Bronchial epithelial cell (primary cell): Measurements from ENCODE around the gene MTHFSD. TPM values are rescaled to one million over a fixed set of nuclear protein-coding genes. Genes with fewer than 3 reads are reported as not detected.

Experiments
- DNase-seq: peaks from one replicate; pipeline ENCODE4 v3.0.0-alpha.2; 2010; ENCODE audit warnings: low read depth
- FAIRE-seq: peaks from 2 replicates; lab custom pipeline; 2011; peaks lifted over from hg19 to GRCh38; lab: Jason Lieb, UNC
- H3K27me3 ChIP-seq: 2 replicates; pipeline ENCODE4 v1.5.1; 2011; ENCODE audit warnings: low read length; ENCODE audit not compliant: control insufficient read depth, insufficient read depth
- H3K36me3 ChIP-seq: 2 replicates; pipeline ENCODE4 v1.5.1; 2011; ENCODE audit warnings: low read length; ENCODE audit not compliant: control insufficient read depth, insufficient read depth
- H3K4me3 ChIP-seq: 2 replicates; pipeline ENCODE4 v1.5.1; 2011; ENCODE audit warnings: mild to moderate bottlenecking, low read depth, low read length, control low read depth
- total RNA-seq: library from RNA; depleted of rRNA; stranded (reverse); fragments of >200 nt; gene quantifications from 2 replicates; pipeline ENCODE4 v1.2.1, GENCODE V29; 2014
- TF ChIP-seq, protein P1 (sequence below): IDR thresholded peaks from 2 replicates; pipeline ENCODE4 v1.5.1; 2011; ENCODE audit warnings: mild to moderate bottlenecking, moderate library complexity, low read length, control low read depth, inconsistent platforms; ENCODE audit not compliant: insufficient read depth, severe bottlenecking

MTHFSD gene
- total RNA-seq, 1 donor from 2014 or later: 13.2 TPM

DNA sequence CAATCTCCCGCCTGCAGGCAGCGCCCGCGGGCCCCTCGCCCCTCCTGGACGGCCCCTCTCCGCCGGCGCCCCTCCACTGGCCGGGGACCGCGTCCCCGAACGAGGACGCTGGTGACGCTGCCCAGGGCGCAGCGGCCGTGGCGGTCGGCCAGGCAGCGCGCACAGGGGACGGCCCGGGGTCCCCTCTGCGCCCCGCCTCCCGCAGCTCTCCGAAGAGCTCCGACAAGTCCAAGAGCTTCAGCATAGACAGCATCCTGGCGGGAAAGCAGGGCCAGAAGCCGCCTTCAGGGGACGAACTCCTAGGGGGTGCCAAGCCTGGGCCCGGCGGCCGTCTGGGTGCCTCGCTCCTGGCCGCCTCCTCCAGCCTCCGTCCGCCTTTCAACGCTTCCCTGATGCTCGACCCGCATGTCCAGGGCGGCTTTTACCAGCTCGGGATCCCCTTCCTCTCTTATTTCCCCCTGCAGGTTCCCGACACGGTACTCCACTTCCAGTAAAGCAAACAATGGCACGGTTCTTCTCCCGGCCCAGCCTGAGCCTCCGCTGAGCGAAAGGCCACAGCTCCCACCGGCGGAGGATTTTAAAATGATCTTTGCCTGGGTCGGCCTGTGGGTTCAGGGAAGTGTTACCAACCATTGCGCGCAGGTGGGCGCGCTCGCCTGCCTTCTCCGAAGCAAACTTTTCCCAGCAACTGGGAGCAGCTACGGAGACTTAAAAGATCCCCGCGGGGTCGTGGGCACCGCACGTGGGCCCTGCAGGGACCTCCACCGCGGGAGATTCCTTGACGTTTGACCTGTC, 24.4 kb upstream of the MTHFSD start:
- no peaks in the 10 kb centered on the region for H3K27me3 ChIP-seq
- H3K4me3 ChIP-seq: peak overlapping the region; percentile 58
- FAIRE-seq (no peak), DNase-seq (no peak)
- TF ChIP-seq, protein P1, sequence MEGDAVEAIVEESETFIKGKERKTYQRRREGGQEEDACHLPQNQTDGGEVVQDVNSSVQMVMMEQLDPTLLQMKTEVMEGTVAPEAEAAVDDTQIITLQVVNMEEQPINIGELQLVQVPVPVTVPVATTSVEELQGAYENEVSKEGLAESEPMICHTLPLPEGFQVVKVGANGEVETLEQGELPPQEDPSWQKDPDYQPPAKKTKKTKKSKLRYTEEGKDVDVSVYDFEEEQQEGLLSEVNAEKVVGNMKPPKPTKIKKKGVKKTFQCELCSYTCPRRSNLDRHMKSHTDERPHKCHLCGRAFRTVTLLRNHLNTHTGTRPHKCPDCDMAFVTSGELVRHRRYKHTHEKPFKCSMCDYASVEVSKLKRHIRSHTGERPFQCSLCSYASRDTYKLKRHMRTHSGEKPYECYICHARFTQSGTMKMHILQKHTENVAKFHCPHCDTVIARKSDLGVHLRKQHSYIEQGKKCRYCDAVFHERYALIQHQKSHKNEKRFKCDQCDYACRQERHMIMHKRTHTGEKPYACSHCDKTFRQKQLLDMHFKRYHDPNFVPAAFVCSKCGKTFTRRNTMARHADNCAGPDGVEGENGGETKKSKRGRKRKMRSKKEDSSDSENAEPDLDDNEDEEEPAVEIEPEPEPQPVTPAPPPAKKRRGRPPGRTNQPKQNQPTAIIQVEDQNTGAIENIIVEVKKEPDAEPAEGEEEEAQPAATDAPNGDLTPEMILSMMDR: no peak
- no peaks in the 10 kb centered on the region for H3K36me3 ChIP-seq

- H3K36me3 ChIP-seq: no peaks in the 10 kb centered on the region
- no peak for FAIRE-seq
- peaks cover 2% of the 10 kb centered on the region for H3K27me3 ChIP-seq
- TF ChIP-seq, protein P1: no peak
- DNase-seq: peak; percentile 38
- peak overlapping the region; percentile 58 for H3K4me3 ChIP-seq
Observed at GRCh38 chr16:86578611-86579267, 23.7 kb upstream of the MTHFSD start.

GRCh38 chr16:86578061-86578599, 23.1 kb upstream of the MTHFSD start, which contains the start of gene FOXL1:
FOXL1 (plus strand) TSS chr16:86578549; CDS start chr16:86578724, 175 bp downstream.
- H3K27me3 ChIP-seq: peaks cover 2% of the 10 kb centered on the region
- peak within 1 kb of the TSS; percentile 58 for H3K4me3 ChIP-seq
- no peak for DNase-seq
- no peaks in the 10 kb centered on the region for H3K36me3 ChIP-seq
- TF ChIP-seq, protein P1: no peak
- no peak for FAIRE-seq

GRCh38 chr16:86577314-86577971, 22.4 kb upstream of the MTHFSD start:
- FAIRE-seq (no peak), DNase-seq (no peak)
- Histone ChIP-seq H3K4me3 (no peak overlapping the region), H3K27me3 (peaks cover 2% of the 10 kb centered on the region), H3K36me3 (no peaks in the 10 kb centered on the region)
- TF ChIP-seq, protein P1: no peak

DNA sequence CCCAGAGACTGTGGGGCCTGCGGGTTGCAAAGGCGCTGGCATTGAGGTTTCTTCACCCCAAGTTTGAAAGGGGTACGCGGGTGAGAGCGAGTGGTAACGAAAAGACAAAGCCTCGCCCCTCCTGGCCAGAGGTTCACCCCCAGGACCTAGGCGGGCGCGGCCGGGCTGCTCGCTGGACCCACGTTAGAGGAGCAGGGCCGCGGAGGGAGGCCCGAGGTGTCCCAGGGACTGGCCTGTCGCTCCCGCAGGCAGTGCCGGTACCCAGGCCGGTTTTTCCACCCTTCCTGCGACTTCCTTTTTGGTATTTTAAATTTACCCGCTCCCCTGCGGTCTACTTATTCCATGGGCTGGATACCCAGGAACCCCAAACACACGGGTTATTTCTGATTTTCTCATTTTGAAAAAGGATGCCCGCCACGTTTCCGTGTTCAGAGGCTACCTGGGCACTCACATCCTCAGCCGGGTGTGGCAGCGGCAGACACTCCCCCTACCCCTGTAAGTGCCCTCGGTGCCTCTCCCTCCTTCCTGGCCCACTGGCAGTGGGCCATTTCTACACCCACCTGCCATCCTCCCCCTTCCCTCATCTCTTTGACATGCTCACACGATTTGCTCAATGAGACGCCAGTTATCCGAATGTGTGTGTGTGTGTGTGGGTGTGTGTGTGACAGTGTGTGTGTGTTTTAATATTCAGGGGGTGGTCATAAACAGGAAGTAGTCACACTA, 21.7 kb upstream of the MTHFSD start:
- FAIRE-seq: no peak
- no peaks in the 10 kb centered on the region for H3K36me3 ChIP-seq
- peak overlapping the region; percentile 43 for H3K4me3 ChIP-seq
- peak; percentile 42 for DNase-seq
- TF ChIP-seq, protein P1: no peak
- H3K27me3 ChIP-seq: peaks cover 2% of the 10 kb centered on the region
